PFSK-1 (cell line): ENCODE measurements around the gene SYNJ2.

Experiments
- REST ChIP-seq, 2 experiments: IDR thresholded peaks; 2 replicates each; pipeline versions ENCODE4 v1.6.1 to v1.8.0; 2011 to 2012; ENCODE audit warnings: low read depth in 2 of 2, low read length in 2 of 2, control low read depth in 1 of 2, inconsistent platforms in 1 of 2, mild to moderate bottlenecking in 1 of 2, moderate library complexity in 1 of 2; ENCODE audit not compliant: insufficient read depth in 1 of 2
- SIN3A ChIP-seq: IDR thresholded peaks from 2 replicates; pipeline ENCODE4 v1.6.1; 2012; ENCODE audit warnings: mild to moderate bottlenecking, low read length, moderate library complexity, borderline replicate concordance; ENCODE audit not compliant: insufficient read depth

- TF ChIP-seq REST (IDR thresholded peaks at IDR 0.05; ENCODE audit: insufficient read depth in 1 of 2, low read depth in 2 of 2, low read length in 2 of 2) (no peak), SIN3A (no peak)
These were observed 76.5 kb downstream of the SYNJ2 start for GRCh38 chr6:158058171-158058651.
